Panc1 (cell line): ENCODE measurements around the gene BRINP2. TPM values are rescaled to one million over a fixed set of nuclear protein-coding genes. Genes with fewer than 3 reads are reported as not detected.

Experiments
- ATAC-seq: fragments of 200-7000 bp; cut with Tn5 transposase; 2 replicates; pipeline ENCODE4 v1.9.1; 2020; ENCODE audit warnings: mild to moderate bottlenecking, moderate library complexity
- BruUV-seq: library from RNA; stranded (reverse); fragments of 400-500 nt; replicated peaks from 2 replicates; lab custom pipeline; 2021; lab: Mats Ljungman, UMichigan
- CTCF ChIA-PET: fragments of 300-600 bp; sonication (Branson Sonifier 250); formaldehyde crosslinking; loops from one replicate; lab custom pipeline; 2022; ENCODE audit warnings: antibody characterized with exemption; lab: Charles Lee
- POLR2A ChIA-PET: fragments of 300-600 bp; sonication (Branson Sonifier 250); formaldehyde crosslinking; loops from one replicate; lab custom pipeline; 2022; ENCODE audit warnings: antibody characterized with exemption; lab: Charles Lee
- DNase-seq: peaks from one replicate; pipeline ENCODE4 v3.0.0-alpha.2; 2010; ENCODE audit warnings: low read depth, low spot score
- H3K27ac ChIP-seq: 2 replicates; pipeline ENCODE4 v1.5.1; 2011; ENCODE audit warnings: mild to moderate bottlenecking, low read length, inconsistent platforms
- H3K27me3 ChIP-seq: fragments of 200-500 bp; sonication (Bioruptor generic); 2 replicates; pipeline ENCODE4 v1.6.0; 2014; ENCODE audit warnings: low read length, inconsistent platforms; ENCODE audit not compliant: control insufficient read depth, insufficient read depth
- H3K36me3 ChIP-seq: fragments of 200-500 bp; sonication (Bioruptor generic); 2 replicates; pipeline ENCODE4 v1.5.1; 2014; ENCODE audit warnings: inconsistent platforms, mild to moderate bottlenecking, low read length, moderate library complexity; ENCODE audit not compliant: control insufficient read depth, insufficient read depth
- H3K4me1 ChIP-seq: 2 replicates; pipeline ENCODE4 v1.5.1; 2011; ENCODE audit warnings: inconsistent platforms, mild to moderate bottlenecking, low read length, moderate library complexity; ENCODE audit not compliant: control insufficient read depth, insufficient read depth
- H3K4me3 ChIP-seq, 2 experiments: 2 replicates each; pipeline ENCODE4 v1.5.1; 2011 to 2012; ENCODE audit warnings: low read depth in 2 of 2, low read length in 2 of 2, mild to moderate bottlenecking in 2 of 2, inconsistent platforms in 1 of 2, moderate library complexity in 1 of 2
- H3K9me3 ChIP-seq: fragments of 200-500 bp; sonication (Bioruptor generic); 2 replicates; pipeline ENCODE4 v1.5.1; 2014; ENCODE audit warnings: low read depth, mild to moderate bottlenecking, inconsistent platforms, low read length, moderate library complexity; ENCODE audit not compliant: control insufficient read depth, insufficient read depth
- CTCF ChIP-seq: fragments of 450-650 bp; IDR thresholded peaks from 2 replicates; pipeline ENCODE4 v1.5.1; 2017; ENCODE audit warnings: mild to moderate bottlenecking
- POLR2AphosphoS5 ChIP-seq: IDR thresholded peaks from 2 replicates; pipeline ENCODE4 v1.6.1; 2012; ENCODE audit warnings: mild to moderate bottlenecking, low read depth, low read length, moderate library complexity
- SIN3A ChIP-seq: IDR thresholded peaks from 2 replicates; pipeline ENCODE4 v1.6.1; 2012; ENCODE audit warnings: low read depth, mild to moderate bottlenecking, low read length, moderate library complexity, borderline replicate concordance; ENCODE audit not compliant: insufficient read depth
- TCF7L2 ChIP-seq: IDR thresholded peaks from 2 replicates; pipeline ENCODE4 v1.6.1; 2011; ENCODE audit warnings: mild to moderate bottlenecking, low read depth, low read length, inconsistent platforms
- in situ Hi-C: cut with HindIII; loops from 2 replicates; pipeline ENCODE4 v1.10.0; 2016; ENCODE audit warnings: low sequenced_read_pairs, low pct_unique_long_range_greater_than_20kb
- intact Hi-C: fragments of 100-400 bp; cut with micrococcal nuclease; formaldehyde crosslinking; loops from one replicate; pipeline ENCODE4 v1.10.0; 2022; ENCODE audit not compliant: unreplicated experiment
- total RNA-seq: library from RNA; stranded (reverse); gene quantifications from one replicate; pipeline ENCODE4 v1.2.1, GENCODE V29; 2021; ENCODE audit not compliant: unreplicated experiment
- TF ChIP-seq, protein P1 (sequence below), 2 experiments: IDR thresholded peaks; 2 replicates each; pipeline ENCODE4 v1.6.1; 2011 to 2012; ENCODE audit warnings: low read depth in 2 of 2, control low read depth in 1 of 2, low read length in 1 of 2, mild to moderate bottlenecking in 1 of 2, moderate library complexity in 1 of 2; ENCODE audit not compliant: insufficient read depth in 1 of 2

BRINP2 gene
- total RNA-seq, 1 experiment from 2014 or later, result not detected

GRCh38 chr1:177329871-177330270 is 159.1 kb downstream of the BRINP2 start:
- ATAC-seq, result no peak
- no peaks in the 10 kb centered on the region for H3K27me3 ChIP-seq
- no peaks in the 10 kb centered on the region for H3K9me3 ChIP-seq
- ChIA-PET CTCF (no interaction called here), POLR2A (no interaction called here)
- no peak overlapping the region for H3K27ac ChIP-seq
- no peak for TF ChIP-seq TCF7L2
- TF ChIP-seq CTCF, result no peak
- TF ChIP-seq, protein P1, sequence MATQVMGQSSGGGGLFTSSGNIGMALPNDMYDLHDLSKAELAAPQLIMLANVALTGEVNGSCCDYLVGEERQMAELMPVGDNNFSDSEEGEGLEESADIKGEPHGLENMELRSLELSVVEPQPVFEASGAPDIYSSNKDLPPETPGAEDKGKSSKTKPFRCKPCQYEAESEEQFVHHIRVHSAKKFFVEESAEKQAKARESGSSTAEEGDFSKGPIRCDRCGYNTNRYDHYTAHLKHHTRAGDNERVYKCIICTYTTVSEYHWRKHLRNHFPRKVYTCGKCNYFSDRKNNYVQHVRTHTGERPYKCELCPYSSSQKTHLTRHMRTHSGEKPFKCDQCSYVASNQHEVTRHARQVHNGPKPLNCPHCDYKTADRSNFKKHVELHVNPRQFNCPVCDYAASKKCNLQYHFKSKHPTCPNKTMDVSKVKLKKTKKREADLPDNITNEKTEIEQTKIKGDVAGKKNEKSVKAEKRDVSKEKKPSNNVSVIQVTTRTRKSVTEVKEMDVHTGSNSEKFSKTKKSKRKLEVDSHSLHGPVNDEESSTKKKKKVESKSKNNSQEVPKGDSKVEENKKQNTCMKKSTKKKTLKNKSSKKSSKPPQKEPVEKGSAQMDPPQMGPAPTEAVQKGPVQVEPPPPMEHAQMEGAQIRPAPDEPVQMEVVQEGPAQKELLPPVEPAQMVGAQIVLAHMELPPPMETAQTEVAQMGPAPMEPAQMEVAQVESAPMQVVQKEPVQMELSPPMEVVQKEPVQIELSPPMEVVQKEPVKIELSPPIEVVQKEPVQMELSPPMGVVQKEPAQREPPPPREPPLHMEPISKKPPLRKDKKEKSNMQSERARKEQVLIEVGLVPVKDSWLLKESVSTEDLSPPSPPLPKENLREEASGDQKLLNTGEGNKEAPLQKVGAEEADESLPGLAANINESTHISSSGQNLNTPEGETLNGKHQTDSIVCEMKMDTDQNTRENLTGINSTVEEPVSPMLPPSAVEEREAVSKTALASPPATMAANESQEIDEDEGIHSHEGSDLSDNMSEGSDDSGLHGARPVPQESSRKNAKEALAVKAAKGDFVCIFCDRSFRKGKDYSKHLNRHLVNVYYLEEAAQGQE (IDR thresholded peaks at IDR 0.05; ENCODE audit: insufficient read depth in 1 of 2, low read depth in 2 of 2, low read length in 1 of 2), result no peak
- TF ChIP-seq SIN3A, result no peak
- TF ChIP-seq POLR2AphosphoS5, result no peak
- H3K36me3 ChIP-seq, result no peaks in the 10 kb centered on the region
- intact Hi-C loops, result no loop called here
- BruUV-seq, result no TSS peak
- H3K4me3 ChIP-seq, result no peak overlapping the region
- no peak for DNase-seq
- in situ Hi-C loops, result no loop called here
- H3K4me1 ChIP-seq, result no peaks in the 10 kb centered on the region

Other genes with a start within 250 kb of the BRINP2 start
- gene ASTN1, start 6.2 kb upstream of the BRINP2 start, total RNA-seq, result 0.05 TPM